WI38 (cell line): ENCODE results near the gene ST6GALNAC3.

ENCODE experiments used
- H3K4me3 ChIP-seq: 2 replicates; pipeline ENCODE4 v1.5.1; 2011; ENCODE audit warnings: low read depth, mild to moderate bottlenecking, control low read depth, low read length
- CTCF ChIP-seq: IDR thresholded peaks from 2 replicates; pipeline ENCODE4 v1.5.1; 2012; ENCODE audit warnings: low read depth, mild to moderate bottlenecking, control low read depth, low read length

Gene ST6GALNAC3

GRCh38 chr1:76492752-76493430 is 418.3 kb downstream of the ST6GALNAC3 start:
- H3K4me3 ChIP-seq, result no peak overlapping the region
- TF ChIP-seq CTCF, result no peak

- no peak for TF ChIP-seq CTCF
- H3K4me3 ChIP-seq, result no peak overlapping the region
These were observed 420.3 kb downstream of the ST6GALNAC3 start for GRCh38 chr1:76494807-76495206.

- H3K4me3 ChIP-seq, result no peak overlapping the region
- no peak for TF ChIP-seq CTCF
These were observed 422.3 kb downstream of the ST6GALNAC3 start for GRCh38 chr1:76496871-76497270.

GRCh38 chr1:76500116-76500515 is 425.6 kb downstream of the ST6GALNAC3 start:
- no peak overlapping the region for H3K4me3 ChIP-seq
- no peak for TF ChIP-seq CTCF

GRCh38 chr1:76501136-76501535 is 426.6 kb downstream of the ST6GALNAC3 start:
- no peak for TF ChIP-seq CTCF
- no peak overlapping the region for H3K4me3 ChIP-seq

- H3K4me3 ChIP-seq, result no peak overlapping the region
- TF ChIP-seq CTCF, result no peak
These were observed 427.2 kb downstream of the ST6GALNAC3 start for GRCh38 chr1:76501586-76502219.

- no peak for TF ChIP-seq CTCF
- no peak overlapping the region for H3K4me3 ChIP-seq
These were observed 428.6 kb downstream of the ST6GALNAC3 start for GRCh38 chr1:76503100-76503499.
